Karpas-422 (cell line): ENCODE measurements around the gene MATR3. TPM values are rescaled to one million over a fixed set of nuclear protein-coding genes. Genes with fewer than 3 reads are reported as not detected.
"Not testable (repeated sequence)": the region's sequence is repeated elsewhere in the genome, so short reads cannot be mapped to it uniquely, and the experiment has no call there.

ENCODE experiments used
- DNase-seq: peaks from one replicate; pipeline ENCODE4 v3.0.0-alpha.2; 2015
- H2AFZ ChIP-seq: fragments of 200-600 bp; sonication (generic); 2 replicates; pipeline ENCODE4 v1.6.1; 2014; ENCODE audit warnings: antibody characterized with exemption, low read length, mixed read lengths
- H3K27ac ChIP-seq: fragments of 200-600 bp; sonication (generic); 2 replicates; pipeline ENCODE4 v1.5.1; 2014; ENCODE audit warnings: mild to moderate bottlenecking, low read length, moderate library complexity
- H3K27me3 ChIP-seq: fragments of 200-600 bp; sonication (generic); 2 replicates; pipeline ENCODE4 v1.6.1; 2014; ENCODE audit warnings: low read length, mixed read lengths
- H3K36me3 ChIP-seq: fragments of 200-600 bp; sonication (generic); 2 replicates; pipeline ENCODE4 v1.6.1; 2014; ENCODE audit warnings: low read length, mixed read lengths; ENCODE audit not compliant: insufficient read depth
- H3K4me1 ChIP-seq: fragments of 200-600 bp; sonication (generic); 2 replicates; pipeline ENCODE4 v1.6.1; 2014; ENCODE audit warnings: mild to moderate bottlenecking, low read length, mixed read lengths
- H3K4me2 ChIP-seq: fragments of 200-600 bp; sonication (generic); 2 replicates; pipeline ENCODE4 v1.6.1; 2014; ENCODE audit warnings: low read length, low read depth, mild to moderate bottlenecking; ENCODE audit not compliant: poor library complexity, severe bottlenecking
- H3K4me3 ChIP-seq: fragments of 200-600 bp; sonication (generic); 2 replicates; pipeline ENCODE4 v1.5.1; 2014; ENCODE audit warnings: mild to moderate bottlenecking, antibody characterized with exemption, low read length, mixed read lengths
- H3K79me2 ChIP-seq: fragments of 200-600 bp; sonication (generic); 2 replicates; pipeline ENCODE4 v1.6.1; 2014; ENCODE audit warnings: mild to moderate bottlenecking, low read length, mixed read lengths
- H3K9ac ChIP-seq: fragments of 200-600 bp; sonication (generic); 2 replicates; pipeline ENCODE4 v1.6.0; 2014; ENCODE audit warnings: low read length
- H3K9me2 ChIP-seq: fragments of 200-600 bp; sonication (generic), shearing (Covaris generic); replicated peaks from 2 replicates; pipeline ENCODE4 v1.6.0; 2014; ENCODE audit warnings: mild to moderate bottlenecking, low read length, moderate library complexity; ENCODE audit not compliant: insufficient read depth
- H3K9me3 ChIP-seq: fragments of 300-700, 200-600 bp; sonication (generic); 2 replicates; pipeline ENCODE4 v1.6.1; 2014; ENCODE audit warnings: low read length, mixed read lengths
- H4K20me1 ChIP-seq: fragments of 200-600 bp; sonication (generic); 2 replicates; pipeline ENCODE4 v1.6.1; 2014; ENCODE audit warnings: mild to moderate bottlenecking, antibody characterized with exemption, low read length, low read depth; ENCODE audit not compliant: insufficient read depth
- total RNA-seq: library from RNA; depleted of rRNA; stranded (reverse); fragments of >200 nt; shearing (Covaris generic); gene quantifications from 2 replicates; pipeline ENCODE4 v1.2.3, GENCODE V29; 2014; ENCODE audit warnings: low replicate concordance

Gene MATR3
- total RNA-seq, 1 experiment from 2014 or later = 245 TPM

GRCh38 chr5:139341187-139341688 lies 47.7 kb downstream of the MATR3 start:
- peaks cover 44% of the 10 kb centered on the region for H3K79me2 ChIP-seq
- H3K27me3 ChIP-seq = no peaks in the 10 kb centered on the region
- no peaks in the 10 kb centered on the region for H3K9me2 ChIP-seq
- peaks cover 48% of the 10 kb centered on the region for H3K4me1 ChIP-seq
- H3K27ac ChIP-seq = peak overlapping the region; percentile 38; the same call in 1 of the 2 replicates
- DNase-seq = no peak
- H4K20me1 ChIP-seq = peaks cover 26% of the 10 kb centered on the region
- no peaks in the 10 kb centered on the region for H3K9me3 ChIP-seq
- H3K4me2 ChIP-seq = peak overlapping the region; percentile 93
- H3K36me3 ChIP-seq = peaks cover 13% of the 10 kb centered on the region; the same call in 1 of the 2 replicates
- peak overlapping the region; percentile 94 for H3K4me3 ChIP-seq
- H3K9ac ChIP-seq = peak overlapping the region; percentile 96
- H2AFZ ChIP-seq = no peak overlapping the region; the same call in 1 of the 2 replicates

- H3K27me3 ChIP-seq = no peaks in the 10 kb centered on the region
- peaks cover 49% of the 10 kb centered on the region for H3K4me1 ChIP-seq
- peaks cover 50% of the 10 kb centered on the region for H3K79me2 ChIP-seq
- peaks cover 26% of the 10 kb centered on the region for H4K20me1 ChIP-seq
- peak within 1 kb of the TSS; percentile 96 for H3K9ac ChIP-seq
- H3K9me2 ChIP-seq = no peaks in the 10 kb centered on the region
- DNase-seq = peak; percentile 98
- peak within 1 kb of the TSS; percentile 88 for H3K27ac ChIP-seq
- H3K4me3 ChIP-seq = peak within 1 kb of the TSS; percentile 94
- peak within 1 kb of the TSS; percentile 93 for H3K4me2 ChIP-seq
- no peak within 1 kb of the TSS; the same call in 1 of the 2 replicates for H2AFZ ChIP-seq
- H3K36me3 ChIP-seq = peaks cover 13% of the 10 kb centered on the region; the same call in 1 of the 2 replicates
- no peaks in the 10 kb centered on the region for H3K9me3 ChIP-seq
Observed at GRCh38 chr5:139341689-139342422, 48.3 kb downstream of the MATR3 start, which contains the start of gene PAIP2. Gene PAIP2, plus strand, starts transcription at chr5:139341854. Its CDS starts 21,931 bp downstream, at chr5:139363785.

GRCh38 chr5:139342423-139342723 lies 48.8 kb downstream of the MATR3 start:
- Histone ChIP-seq H4K20me1 (peaks cover 26% of the 10 kb centered on the region), H3K9me2 (no peaks in the 10 kb centered on the region), H3K4me1 (peaks cover 51% of the 10 kb centered on the region), H3K27me3 (no peaks in the 10 kb centered on the region), H3K4me3 (peak overlapping the region; percentile 94), H3K4me2 (peak overlapping the region; percentile 93), H3K36me3 (peaks cover 13% of the 10 kb centered on the region; the same call in 1 of the 2 replicates), H3K79me2 (peaks cover 55% of the 10 kb centered on the region), H3K9me3 (no peaks in the 10 kb centered on the region), H2AFZ (no peak overlapping the region), H3K9ac (peak overlapping the region; percentile 96), H3K27ac (peak overlapping the region; percentile 88)
- DNase-seq = no peak

- no peaks in the 10 kb centered on the region for H3K27me3 ChIP-seq
- H3K9ac ChIP-seq = peak overlapping the region; percentile 96
- no peaks in the 10 kb centered on the region for H3K9me3 ChIP-seq
- H3K9me2 ChIP-seq = no peaks in the 10 kb centered on the region
- peaks cover 65% of the 10 kb centered on the region for H3K79me2 ChIP-seq
- H3K27ac ChIP-seq = peak overlapping the region; percentile 88; the same call in 1 of the 2 replicates
- H4K20me1 ChIP-seq = peaks cover 26% of the 10 kb centered on the region
- peak overlapping the region; percentile 94 for H3K4me3 ChIP-seq
- no peak for DNase-seq
- H3K4me1 ChIP-seq = peaks cover 51% of the 10 kb centered on the region
- peak overlapping the region; percentile 93 for H3K4me2 ChIP-seq
- H2AFZ ChIP-seq = no peak overlapping the region
- peaks cover 13% of the 10 kb centered on the region; the same call in 1 of the 2 replicates for H3K36me3 ChIP-seq
Observed at GRCh38 chr5:139343476-139343875, 49.9 kb downstream of the MATR3 start.

GRCh38 chr5:139344177-139344576 lies 50.6 kb downstream of the MATR3 start:
- H3K9me2 ChIP-seq = no peaks in the 10 kb centered on the region
- no peaks in the 10 kb centered on the region for H3K9me3 ChIP-seq
- H4K20me1 ChIP-seq = peaks cover 26% of the 10 kb centered on the region
- peaks cover 49% of the 10 kb centered on the region for H3K4me1 ChIP-seq
- peaks cover 13% of the 10 kb centered on the region; the same call in 1 of the 2 replicates for H3K36me3 ChIP-seq
- no peak overlapping the region for H3K27ac ChIP-seq
- no peak overlapping the region for H3K4me3 ChIP-seq
- H3K79me2 ChIP-seq = peaks cover 72% of the 10 kb centered on the region
- no peak overlapping the region for H2AFZ ChIP-seq
- DNase-seq = no peak
- peak overlapping the region; percentile 25 for H3K4me2 ChIP-seq
- no peaks in the 10 kb centered on the region for H3K27me3 ChIP-seq
- no peak overlapping the region for H3K9ac ChIP-seq

- not testable (repeated sequence) for H3K9ac ChIP-seq, H3K27me3 ChIP-seq, H3K9me3 ChIP-seq, H2AFZ ChIP-seq, H3K9me2 ChIP-seq, DNase-seq, H3K4me3 ChIP-seq, H3K27ac ChIP-seq, H3K4me2 ChIP-seq
- H3K4me1 ChIP-seq = peaks cover 36% of the 10 kb centered on the region
- H4K20me1 ChIP-seq = peaks cover 26% of the 10 kb centered on the region
- peaks cover 13% of the 10 kb centered on the region; the same call in 1 of the 2 replicates for H3K36me3 ChIP-seq
- H3K79me2 ChIP-seq = peaks cover 84% of the 10 kb centered on the region
Observed at GRCh38 chr5:139345442-139345841, 51.9 kb downstream of the MATR3 start.

GRCh38 chr5:139347863-139348262 lies 54.3 kb downstream of the MATR3 start:
- DNase-seq, H3K9me3 ChIP-seq, H3K27ac ChIP-seq, H3K4me3 ChIP-seq, H3K9ac ChIP-seq, H3K27me3 ChIP-seq, H3K9me2 ChIP-seq, H3K4me2 ChIP-seq, H2AFZ ChIP-seq: not testable (repeated sequence)
- Histone ChIP-seq H3K36me3 (peaks cover 20% of the 10 kb centered on the region; the same call in 1 of the 2 replicates), H3K79me2 (peaks cover 98% of the 10 kb centered on the region), H3K4me1 (peaks cover 23% of the 10 kb centered on the region), H4K20me1 (peaks cover 24% of the 10 kb centered on the region)

GRCh38 chr5:139354186-139354585 lies 60.6 kb downstream of the MATR3 start:
- Histone ChIP-seq H4K20me1 (peaks cover 21% of the 10 kb centered on the region; the same call in 1 of the 2 replicates), H2AFZ (no peak overlapping the region), H3K9me3 (no peaks in the 10 kb centered on the region), H3K4me3 (no peak overlapping the region), H3K27ac (no peak overlapping the region), H3K9me2 (no peaks in the 10 kb centered on the region), H3K4me2 (no peak overlapping the region), H3K9ac (no peak overlapping the region), H3K27me3 (no peaks in the 10 kb centered on the region), H3K79me2 (peaks cover 99% of the 10 kb centered on the region), H3K4me1 (no peaks in the 10 kb centered on the region), H3K36me3 (peaks cover 24% of the 10 kb centered on the region)
- no peak for DNase-seq
